HCT116 (cell line): Measurements from ENCODE around the gene TMEM63A. TPM values are rescaled to one million over a fixed set of nuclear protein-coding genes. Genes with fewer than 3 reads are reported as not detected.

Experiments
- ATAC-seq: fragments of 200-7000 bp; cut with Tn5 transposase; 2 replicates; pipeline ENCODE4 v1.9.1; 2020; ENCODE audit warnings: mild to moderate bottlenecking, moderate library complexity
- BruUV-seq: library from RNA; stranded (reverse); fragments of 400-500 nt; replicated peaks from 2 replicates; lab custom pipeline; 2021; lab: Mats Ljungman, UMichigan
- CTCF ChIA-PET: fragments of 300-600 bp; sonication (Branson Sonifier 250); formaldehyde crosslinking; loops from one replicate; lab custom pipeline; 2021; ENCODE audit warnings: antibody characterized with exemption; lab: Charles Lee
- POLR2A ChIA-PET: fragments of 300-600, 350-600 bp; sonication (Branson Sonifier 250); formaldehyde crosslinking; loops from one replicate; lab custom pipeline; 2021; ENCODE audit warnings: antibody characterized with exemption; lab: Charles Lee
- RAD21 ChIA-PET, 2 experiments: fragments of 300-600 bp; sonication (Branson Sonifier 250); formaldehyde crosslinking; loops; one replicate each; lab custom pipeline; 2023; ENCODE audit warnings: low total read pairs in 2 of 2; ENCODE audit not compliant: uncharacterized antibody in 2 of 2, unreplicated experiment in 2 of 2, low non-redundant PET in 1 of 2; lab: Charles Lee
- DNase-seq: peaks from one replicate; pipeline ENCODE4 v3.0.0-alpha.2; 2010; ENCODE audit warnings: low read depth, low spot score
- H2AFZ ChIP-seq: fragments of 200-600 bp; shearing (Covaris generic), sonication (generic); 2 replicates; pipeline ENCODE4 v1.6.1; 2017; ENCODE audit warnings: low read depth, mixed run types, mixed read lengths, antibody characterized with exemption, low read length; ENCODE audit not compliant: poor library complexity, severe bottlenecking
- H3K27ac ChIP-seq: 2 replicates; pipeline ENCODE4 v1.5.1; 2012; ENCODE audit warnings: low read depth, low read length
- H3K27me3 ChIP-seq: fragments of 200-600 bp; sonication (generic); 2 replicates; pipeline ENCODE4 v1.6.1; 2016; ENCODE audit warnings: mixed run types, low read length, mixed read lengths; ENCODE audit not compliant: insufficient read depth
- H3K36me3 ChIP-seq, 2 experiments: fragments of 200-500 bp in 1 of 2; fragments of 200-600 bp in 1 of 2; sonication (Bioruptor generic) in 1 of 2; sonication (generic) in 1 of 2; 2 replicates each; pipeline versions ENCODE4 v1.5.1 to v1.6.1; 2014 to 2016; ENCODE audit warnings: low read length in 2 of 2, inconsistent platforms in 1 of 2, mixed read lengths in 1 of 2, mixed run types in 1 of 2; ENCODE audit not compliant: insufficient read depth in 2 of 2, control insufficient read depth in 1 of 2
- H3K4me1 ChIP-seq, 2 experiments: fragments of 200-600 bp in 1 of 2; sonication (generic) in 1 of 2; 2 replicates each; pipeline versions ENCODE4 v1.5.1 to v1.6.1; 2012 to 2017; ENCODE audit warnings: low read length in 2 of 2, inconsistent platforms in 1 of 2, mild to moderate bottlenecking in 1 of 2, mixed read lengths in 1 of 2, mixed run types in 1 of 2, moderate library complexity in 1 of 2; ENCODE audit not compliant: insufficient read depth in 2 of 2, control insufficient read depth in 1 of 2
- H3K4me2 ChIP-seq: fragments of 200-600 bp; sonication (generic); 2 replicates; pipeline ENCODE4 v1.6.1; 2017; ENCODE audit warnings: mixed run types, low read length, mixed read lengths
- H3K4me3 ChIP-seq, 2 experiments: fragments of 200-600 bp in 1 of 2; sonication (generic) in 1 of 2; replicated peaks in 1 of 2; 2 replicates each; pipeline ENCODE4 v1.5.1; 2011 to 2016; ENCODE audit warnings: low read length in 2 of 2, control low read depth in 1 of 2, low read depth in 1 of 2, mild to moderate bottlenecking in 1 of 2, mixed read lengths in 1 of 2, mixed run types in 1 of 2
- H3K79me2 ChIP-seq: fragments of 200-600 bp; sonication (generic); 2 replicates; pipeline ENCODE4 v1.6.1; 2017; ENCODE audit warnings: mild to moderate bottlenecking, mixed run types, low read length, moderate library complexity, mixed read lengths; ENCODE audit not compliant: insufficient read depth
- H3K9ac ChIP-seq: fragments of 200-600 bp; sonication (generic); 2 replicates; pipeline ENCODE4 v1.6.1; 2016; ENCODE audit warnings: low read length, mixed read lengths
- H3K9me2 ChIP-seq: fragments of 200-600 bp; sonication (generic), shearing (Covaris generic); 2 replicates; pipeline ENCODE4 v1.6.1; 2017; ENCODE audit warnings: mixed run types, mild to moderate bottlenecking, moderate library complexity; ENCODE audit not compliant: insufficient read depth
- H3K9me3 ChIP-seq, 2 experiments: fragments of 200-500 bp in 1 of 2; fragments of 200-600 bp in 1 of 2; sonication (Bioruptor generic) in 1 of 2; sonication (generic) in 1 of 2; 2 replicates each; pipeline ENCODE4 v1.6.1; 2014 to 2017; ENCODE audit warnings: low read length in 2 of 2, mixed read lengths in 2 of 2, inconsistent platforms in 1 of 2, low read depth in 1 of 2, mild to moderate bottlenecking in 1 of 2, mixed run types in 1 of 2, moderate library complexity in 1 of 2; ENCODE audit not compliant: control insufficient read depth in 1 of 2, insufficient read depth in 1 of 2
- H4K20me1 ChIP-seq: fragments of 200-600 bp; sonication (generic), shearing (Covaris generic); 2 replicates; pipeline ENCODE4 v1.6.1; 2017; ENCODE audit warnings: mixed run types, mild to moderate bottlenecking, moderate library complexity; ENCODE audit not compliant: insufficient read depth
- CBX3 ChIP-seq: IDR thresholded peaks from 2 replicates; pipeline ENCODE4 v1.6.1; 2012; ENCODE audit warnings: low read depth
- CEBPB ChIP-seq: IDR thresholded peaks from 2 replicates; pipeline ENCODE4 v1.6.1; 2012; ENCODE audit warnings: low read depth
- EGR1 ChIP-seq: IDR thresholded peaks from 2 replicates; pipeline ENCODE4 v1.6.1; 2012; ENCODE audit warnings: low read depth
- EZH2phosphoT487 ChIP-seq: fragments of 200-600 bp; IDR thresholded peaks from 2 replicates; pipeline ENCODE4 v1.6.1; 2018; ENCODE audit warnings: antibody characterized with exemption, borderline replicate concordance
- FOSL1 ChIP-seq: IDR thresholded peaks from 2 replicates; pipeline ENCODE4 v1.6.1; 2012; ENCODE audit warnings: low read depth
- JUND ChIP-seq: IDR thresholded peaks from 2 replicates; pipeline ENCODE4 v1.6.1; 2012
- POLR2AphosphoS5 ChIP-seq: IDR thresholded peaks from 2 replicates; pipeline ENCODE4 v1.6.1; 2011; ENCODE audit warnings: mild to moderate bottlenecking, low read depth, low read length, moderate library complexity
- SIN3A ChIP-seq: IDR thresholded peaks from 2 replicates; pipeline ENCODE4 v1.6.1; 2012; ENCODE audit warnings: low read depth
- SRF ChIP-seq: IDR thresholded peaks from 2 replicates; pipeline ENCODE4 v1.6.1; 2012; ENCODE audit warnings: low read depth
- TCF7L2 ChIP-seq: IDR thresholded peaks from 2 replicates; pipeline ENCODE4 v1.7.0; 2011; ENCODE audit warnings: borderline replicate concordance, inconsistent platforms; ENCODE audit not compliant: insufficient read depth, insufficient read length; ENCODE audit errors: extremely low read depth
- YY1 ChIP-seq: IDR thresholded peaks from 2 replicates; pipeline ENCODE4 v1.6.1; 2011; ENCODE audit warnings: low read length, low read depth, moderate library complexity, mild to moderate bottlenecking; ENCODE audit not compliant: insufficient replicate concordance; ENCODE audit errors: extremely low read depth
- ZFX ChIP-seq: fragments of 450-650 bp; IDR thresholded peaks from 2 replicates; pipeline ENCODE4 v1.6.1; 2017
- intact Hi-C: fragments of 100-400 bp; cut with micrococcal nuclease; formaldehyde crosslinking; loops from 2 replicates; pipeline ENCODE4 v1.10.0; 2022
- total RNA-seq: library from RNA; stranded (reverse); gene quantifications from one replicate; pipeline ENCODE4 v1.2.1, GENCODE V29; 2021; ENCODE audit not compliant: unreplicated experiment
- TF ChIP-seq, protein P1 (sequence below): IDR thresholded peaks from 2 replicates; pipeline ENCODE4 v1.6.1; 2011; ENCODE audit warnings: mild to moderate bottlenecking, low read length, moderate library complexity; ENCODE audit not compliant: insufficient replicate concordance; ENCODE audit errors: extremely low read depth
- TF ChIP-seq, protein P2 (sequence below): IDR thresholded peaks from 2 replicates; pipeline ENCODE4 v1.6.1; 2012

The TMEM63A gene
- total RNA-seq, 1 experiment from 2014 or later = 24.4 TPM

DNA sequence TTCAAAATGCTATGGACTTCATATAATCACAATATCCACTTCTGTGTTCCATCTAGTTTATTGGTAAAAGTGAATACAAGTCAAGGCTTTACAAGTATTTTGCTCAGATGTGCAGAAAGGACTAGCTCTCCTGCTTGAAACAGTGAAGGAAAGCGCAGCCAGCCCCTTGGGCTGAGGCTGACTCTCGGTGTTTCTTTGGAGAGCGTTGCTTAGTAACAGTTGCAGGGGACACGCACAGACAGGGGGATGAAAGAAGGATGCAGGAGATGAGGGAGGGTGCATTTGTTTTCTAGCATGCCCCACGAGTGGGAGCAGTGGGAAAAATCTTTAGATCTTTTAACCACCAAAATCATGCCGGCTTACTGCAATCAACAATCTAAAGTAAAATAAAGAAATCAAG, 32.8 kb upstream of the TMEM63A start:
- H4K20me1 ChIP-seq = no peaks in the 10 kb centered on the region
- POLR2A ChIA-PET = no interaction called here
- no TSS peak for BruUV-seq

DNA sequence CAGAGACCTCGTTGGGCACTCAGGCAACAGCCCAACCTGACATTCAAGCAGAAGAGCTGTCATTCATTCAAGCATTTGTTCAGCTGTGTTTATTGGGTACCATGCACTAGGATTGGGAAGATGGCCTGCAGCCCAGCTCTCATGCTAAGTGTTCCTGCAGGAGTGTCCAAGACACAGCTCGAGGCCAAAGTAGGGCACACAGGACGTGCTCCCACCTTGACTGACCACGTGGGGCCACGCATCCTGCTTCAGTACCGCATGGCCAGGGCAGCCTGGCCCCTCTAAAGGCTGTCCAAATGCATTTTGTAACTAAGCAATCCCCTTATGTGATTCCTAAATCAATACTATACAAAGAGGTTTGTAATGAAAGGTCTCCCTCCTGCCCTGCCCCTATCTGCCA, 32.2 kb upstream of the TMEM63A start:
- Histone ChIP-seq H3K36me3 (0 out of 4 replicates have a peak, but pooled peaks cover 0 to under 1% of the 10 kb centered on the region in 2 experiments), H3K4me3 (no peak overlapping the region), H3K27me3 (no peaks in the 10 kb centered on the region), H3K27ac (no peak overlapping the region), H3K9me3 (no peaks in the 10 kb centered on the region), H3K9me2 (no peaks in the 10 kb centered on the region), H3K9ac (no peak overlapping the region), H2AFZ (no peak overlapping the region), H3K4me1 (peaks cover 0 to 11% of the 10 kb centered on the region in 2 experiments; a peak in 3 of 4 replicates), H3K4me2 (no peak overlapping the region), H4K20me1 (no peaks in the 10 kb centered on the region), H3K79me2 (no peaks in the 10 kb centered on the region)
- ATAC-seq = no peak
- ChIA-PET RAD21 (no interaction called here), CTCF (no interaction called here), POLR2A (interaction anchor here (1.3 kb wide), 1 partner anchor 9 kb away, joined by 3 read pairs; the partner anchor contains the start of gene PYCR2)
- no TSS peak for BruUV-seq
- no peak for DNase-seq
- intact Hi-C loops = no loop called here
- no peak for TF ChIP-seq JUND
- no peak for TF ChIP-seq EZH2phosphoT487
- no peak for TF ChIP-seq CEBPB
- TF ChIP-seq, protein P1, sequence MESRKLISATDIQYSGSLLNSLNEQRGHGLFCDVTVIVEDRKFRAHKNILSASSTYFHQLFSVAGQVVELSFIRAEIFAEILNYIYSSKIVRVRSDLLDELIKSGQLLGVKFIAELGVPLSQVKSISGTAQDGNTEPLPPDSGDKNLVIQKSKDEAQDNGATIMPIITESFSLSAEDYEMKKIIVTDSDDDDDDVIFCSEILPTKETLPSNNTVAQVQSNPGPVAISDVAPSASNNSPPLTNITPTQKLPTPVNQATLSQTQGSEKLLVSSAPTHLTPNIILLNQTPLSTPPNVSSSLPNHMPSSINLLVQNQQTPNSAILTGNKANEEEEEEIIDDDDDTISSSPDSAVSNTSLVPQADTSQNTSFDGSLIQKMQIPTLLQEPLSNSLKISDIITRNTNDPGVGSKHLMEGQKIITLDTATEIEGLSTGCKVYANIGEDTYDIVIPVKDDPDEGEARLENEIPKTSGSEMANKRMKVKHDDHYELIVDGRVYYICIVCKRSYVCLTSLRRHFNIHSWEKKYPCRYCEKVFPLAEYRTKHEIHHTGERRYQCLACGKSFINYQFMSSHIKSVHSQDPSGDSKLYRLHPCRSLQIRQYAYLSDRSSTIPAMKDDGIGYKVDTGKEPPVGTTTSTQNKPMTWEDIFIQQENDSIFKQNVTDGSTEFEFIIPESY = no peak
- no peak for TF ChIP-seq CBX3
- TF ChIP-seq SIN3A = no peak
- TF ChIP-seq FOSL1 = no peak
- TF ChIP-seq EGR1 = no peak
- no peak for TF ChIP-seq TCF7L2
- no peak for TF ChIP-seq POLR2AphosphoS5
- TF ChIP-seq ZFX = no peak

More for the DNA sequence above, 32.8 kb upstream of the TMEM63A start:
- ATAC-seq (no peak), DNase-seq (no peak)
- Histone ChIP-seq H3K4me2 (no peak overlapping the region), H3K27me3 (no peaks in the 10 kb centered on the region), H3K9me2 (no peaks in the 10 kb centered on the region), H2AFZ (no peak overlapping the region), H3K79me2 (no peaks in the 10 kb centered on the region), H3K4me1 (peaks cover 0 to 11% of the 10 kb centered on the region in 2 experiments; a peak in 3 of 4 replicates), H3K4me3 (no peak overlapping the region), H3K27ac (no peak overlapping the region), H3K9ac (no peak overlapping the region), H3K36me3 (peaks cover 5 to 6% of the 10 kb centered on the region in 2 experiments; a peak in 1 of 4 replicates), H3K9me3 (no peaks in the 10 kb centered on the region)
- no peak for TF ChIP-seq POLR2AphosphoS5
- TF ChIP-seq SRF = no peak
- no peak for TF ChIP-seq JUND
- no peak for TF ChIP-seq YY1
- no peak for TF ChIP-seq FOSL1
- TF ChIP-seq, protein P2, sequence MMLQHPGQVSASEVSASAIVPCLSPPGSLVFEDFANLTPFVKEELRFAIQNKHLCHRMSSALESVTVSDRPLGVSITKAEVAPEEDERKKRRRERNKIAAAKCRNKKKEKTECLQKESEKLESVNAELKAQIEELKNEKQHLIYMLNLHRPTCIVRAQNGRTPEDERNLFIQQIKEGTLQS = no peak
- RAD21 ChIA-PET = no interaction called here
- intact Hi-C loops = no loop called here
- CTCF ChIA-PET = no interaction called here
